Smooth muscle cell (in vitro differentiated cells): Measurements from ENCODE around the gene VSIG10. TPM values are rescaled to one million over a fixed set of nuclear protein-coding genes. Genes with fewer than 3 reads are reported as not detected.
A peak's percentile ranks its signal among the peaks of the same experiment; 100 is the strongest.

Source experiments
- DNase-seq: peaks from one replicate; lab custom pipeline; 2025; ENCODE audit not compliant: unreplicated experiment; lab: John Stamatoyannopoulos, UW
- H2AFZ ChIP-seq: fragments of 200-600 bp; sonication (generic); 2 replicates; pipeline ENCODE4 v1.6.0; 2016; ENCODE audit warnings: antibody characterized with exemption, low read depth, mild to moderate bottlenecking
- H3F3A ChIP-seq: fragments of 200-600 bp; sonication (generic); 2 replicates; pipeline ENCODE4 v1.6.0; 2017; ENCODE audit warnings: antibody characterized with exemption, low read depth
- H3K27ac ChIP-seq: fragments of 200-600 bp; sonication (generic); 2 replicates; pipeline ENCODE4 v1.5.1; 2016; ENCODE audit warnings: low read depth, mild to moderate bottlenecking
- H3K27me3 ChIP-seq: fragments of 200-600 bp; sonication (generic); 2 replicates; pipeline ENCODE4 v1.6.1; 2016; ENCODE audit warnings: low read depth, mild to moderate bottlenecking
- H3K36me3 ChIP-seq: fragments of 200-600 bp; sonication (generic); 2 replicates; pipeline ENCODE4 v1.5.1; 2016; ENCODE audit warnings: low read depth
- H3K4me1 ChIP-seq: fragments of 200-600 bp; sonication (generic); 2 replicates; pipeline ENCODE4 v1.5.1; 2016; ENCODE audit warnings: low read depth
- H3K4me2 ChIP-seq: fragments of 200-600 bp; sonication (generic); 2 replicates; pipeline ENCODE4 v1.6.0; 2016; ENCODE audit warnings: mild to moderate bottlenecking
- H3K4me3 ChIP-seq: fragments of 200-600 bp; sonication (generic); 2 replicates; pipeline ENCODE4 v1.5.1; 2016; ENCODE audit warnings: mild to moderate bottlenecking
- H3K79me2 ChIP-seq: fragments of 200-600 bp; sonication (generic); 2 replicates; pipeline ENCODE4 v1.6.0; 2016; ENCODE audit warnings: low read depth, mild to moderate bottlenecking
- H3K9ac ChIP-seq: fragments of 200-600 bp; sonication (generic); 2 replicates; pipeline ENCODE4 v1.6.0; 2016; ENCODE audit warnings: low read depth
- H3K9me3 ChIP-seq: fragments of 200-600 bp; sonication (generic); replicated peaks from 2 replicates; pipeline ENCODE4 v1.5.1; 2016; ENCODE audit warnings: low read depth
- H4K20me1 ChIP-seq: fragments of 200-600 bp; sonication (generic); 2 replicates; pipeline ENCODE4 v1.6.0; 2016; ENCODE audit warnings: low read depth
- CTCF ChIP-seq: fragments of 200-600 bp; sonication (generic); IDR thresholded peaks from 2 replicates; pipeline ENCODE4 v1.5.1; 2017; ENCODE audit warnings: borderline replicate concordance, mild to moderate bottlenecking, antibody characterized with exemption; ENCODE audit not compliant: insufficient read depth, poor library complexity, severe bottlenecking
- WGBS: methylation state at CpG from one replicate; pipeline ENCODE4 v1.1.7; 2016; ENCODE audit warnings: low lambda C conversion rate; 5-methylcytosine and 5-hydroxymethylcytosine counted together
- polyA plus RNA-seq: library from polyadenylated mRNA; unstranded; fragments of >200 nt; fragmentation: Nextera tagmentation; extraction: Ambion mirVana; gene quantifications from 2 replicates; pipeline ENCODE4 v1.2.1, GENCODE V29; 2016
- total RNA-seq: library from RNA; depleted of rRNA; stranded (reverse); fragments of >200 nt; gene quantifications from 2 replicates; pipeline ENCODE4 v1.2.3, GENCODE V29; 2014

The VSIG10 gene
- total and polyA plus RNA-seq, 2 experiments from 2014 or later, result 2.3 to 3.0 TPM

- Histone ChIP-seq H3K27me3 (no peaks in the 10 kb centered on the region), H3K4me2 (no peak overlapping the region), H3K27ac (no peak overlapping the region), H3F3A (no peaks in the 10 kb centered on the region), H3K4me1 (peaks cover 10% of the 10 kb centered on the region), H3K9ac (no peak overlapping the region), H3K4me3 (no peak overlapping the region), H3K36me3 (no peaks in the 10 kb centered on the region), H3K9me3 (no peaks in the 10 kb centered on the region), H2AFZ (no peak overlapping the region), H4K20me1 (no peaks in the 10 kb centered on the region), H3K79me2 (peaks cover 7% of the 10 kb centered on the region)
- DNase-seq, result no peak
- TF ChIP-seq CTCF, result no peak
Measured at GRCh38 chr12:118017926-118018325, 85.9 kb downstream of the VSIG10 start.

GRCh38 chr12:118016424-118017264, 87.2 kb downstream of the VSIG10 start, which contains the start of gene RFC5:
TSS of gene RFC5 (plus strand) at chr12:118016703. CDS start at chr12:118016828, 125 bp downstream.
- DNase-seq, result peak; percentile 84
- no peaks in the 10 kb centered on the region for H3K9me3 ChIP-seq
- no peak for TF ChIP-seq CTCF
- no peaks in the 10 kb centered on the region for H3F3A ChIP-seq
- H3K27ac ChIP-seq, result no peak within 1 kb of the TSS
- H3K4me1 ChIP-seq, result peaks cover 10% of the 10 kb centered on the region
- no peaks in the 10 kb centered on the region for H3K36me3 ChIP-seq
- H3K27me3 ChIP-seq, result no peaks in the 10 kb centered on the region
- peaks cover 7% of the 10 kb centered on the region for H3K79me2 ChIP-seq
- H3K4me3 ChIP-seq, result peak within 1 kb of the TSS; percentile 93
- no peaks in the 10 kb centered on the region for H4K20me1 ChIP-seq
- H3K9ac ChIP-seq, result peak within 1 kb of the TSS; percentile 91
- H3K4me2 ChIP-seq, result peak within 1 kb of the TSS; percentile 98
- peak within 1 kb of the TSS; percentile 96 for H2AFZ ChIP-seq
- 2% methylated on average over 55 of the region's 61 CpGs for WGBS

- TF ChIP-seq CTCF, result no peak
- H3K36me3 ChIP-seq, result no peaks in the 10 kb centered on the region
- peak overlapping the region; percentile 96 for H2AFZ ChIP-seq
- H4K20me1 ChIP-seq, result no peaks in the 10 kb centered on the region
- no peak overlapping the region for H3K27ac ChIP-seq
- no peaks in the 10 kb centered on the region for H3K27me3 ChIP-seq
- no peak for DNase-seq
- no peaks in the 10 kb centered on the region for H3K9me3 ChIP-seq
- WGBS, result 56% methylated on average over 9 of the region's 9 CpGs
- H3K9ac ChIP-seq, result no peak overlapping the region
- H3K79me2 ChIP-seq, result peaks cover 7% of the 10 kb centered on the region
- H3F3A ChIP-seq, result no peaks in the 10 kb centered on the region
- peak overlapping the region; percentile 93 for H3K4me3 ChIP-seq
- H3K4me2 ChIP-seq, result peak overlapping the region; percentile 98
- peaks cover 10% of the 10 kb centered on the region for H3K4me1 ChIP-seq
Measured at GRCh38 chr12:118015944-118016343, 87.9 kb downstream of the VSIG10 start.
